Measurements from ENCODE around the gene PPP3R1.

Gene PPP3R1

DNA sequence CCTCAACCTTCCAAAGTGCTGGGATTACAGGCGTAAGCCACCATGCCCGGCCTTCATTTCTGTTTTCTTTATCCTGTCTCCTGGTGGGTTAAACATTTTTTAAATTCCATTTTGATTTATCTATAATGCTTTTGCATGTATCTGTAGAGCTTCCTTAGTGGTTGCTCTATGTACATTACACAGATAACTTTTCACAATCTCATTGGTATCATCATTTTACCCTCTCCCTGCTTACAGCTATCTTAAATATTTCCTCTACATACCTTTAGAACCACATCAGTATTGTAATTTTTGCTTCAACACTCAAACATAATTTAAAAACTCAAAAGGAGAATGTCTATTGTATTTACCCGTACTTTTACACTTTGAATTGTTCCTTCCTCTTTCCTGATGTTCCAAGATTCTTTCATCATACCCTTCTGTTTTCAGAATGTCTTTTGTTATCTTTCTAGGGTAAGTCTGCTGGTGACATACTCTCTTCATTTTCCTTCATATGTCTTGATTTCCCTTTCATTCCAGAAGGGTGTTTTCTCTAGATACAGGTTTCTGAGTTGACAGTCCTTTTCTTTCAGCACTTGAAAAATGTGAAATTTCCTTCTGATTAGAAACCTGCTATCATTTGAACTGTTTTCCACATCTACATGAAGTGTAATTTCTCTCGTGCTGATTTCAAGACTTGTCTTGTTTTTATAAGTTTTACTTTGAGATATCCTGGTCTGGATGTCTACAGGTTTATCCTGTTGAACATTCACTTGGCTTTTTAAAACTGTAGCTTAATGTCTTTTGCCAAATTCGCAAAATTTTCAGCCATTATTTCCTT, 21.9 kb downstream of the PPP3R1 start:
- no peak for DNase-seq

DNA sequence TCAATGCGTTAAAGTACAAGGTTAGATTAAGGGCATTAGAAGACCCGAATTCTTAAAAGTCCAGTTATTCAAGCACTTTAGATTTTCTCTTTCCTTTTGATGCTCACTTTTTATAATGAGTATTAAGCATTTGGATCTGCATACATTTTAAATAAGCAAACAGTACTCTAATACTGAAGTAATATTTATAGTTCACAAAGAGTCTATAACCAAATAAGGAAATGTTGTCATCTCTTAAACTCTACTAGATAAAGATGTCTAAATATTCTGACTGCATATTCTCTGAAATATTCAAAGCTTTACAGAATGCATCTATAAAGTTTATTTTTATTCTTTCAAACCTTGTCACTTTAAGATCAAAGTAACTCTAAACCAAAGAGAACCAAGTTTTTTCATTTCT, 25.5 kb downstream of the PPP3R1 start:
- no peak for DNase-seq

DNA sequence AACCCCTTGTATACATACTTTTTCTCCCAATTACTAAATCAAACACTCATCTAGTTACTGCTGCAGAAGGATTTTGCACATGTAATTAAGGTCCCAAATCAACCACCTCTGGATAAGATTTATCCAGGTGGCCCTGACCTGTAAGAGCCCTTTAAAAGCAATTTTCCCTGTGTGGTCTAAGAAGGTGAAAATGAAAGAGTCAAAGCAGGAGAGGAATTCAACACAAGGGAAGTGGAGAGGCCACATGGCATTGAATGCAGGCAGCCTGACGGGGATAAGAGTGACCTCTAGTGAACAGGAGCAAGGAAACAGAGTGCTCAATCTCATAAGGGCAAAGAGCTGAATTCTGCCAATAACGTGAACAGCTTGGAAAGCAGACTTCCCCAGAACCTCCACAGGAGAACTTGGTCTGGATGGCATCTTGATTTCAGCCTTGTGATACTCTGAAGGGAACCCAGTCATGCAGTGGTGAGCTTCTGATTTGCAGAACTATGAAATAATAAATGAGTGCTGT, 27.2 kb downstream of the PPP3R1 start:
- no peak for DNase-seq

DNA sequence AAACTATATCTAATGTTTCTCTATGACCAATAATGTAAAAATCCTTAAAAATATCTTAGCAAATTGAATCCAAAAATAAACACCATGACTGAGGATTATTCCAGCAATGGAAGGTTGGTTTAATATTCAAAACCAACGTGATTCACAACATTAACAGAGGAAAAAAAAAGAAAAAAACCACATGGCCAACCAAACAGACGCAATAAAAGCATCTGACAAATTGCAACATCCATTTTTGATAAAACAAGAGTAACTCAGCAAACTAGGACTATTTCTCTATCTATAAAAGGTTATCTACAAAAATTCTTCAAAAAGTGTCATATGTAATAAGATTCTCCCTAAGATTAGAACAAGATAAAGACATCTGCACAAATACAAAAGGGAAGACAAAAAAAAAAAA, 28.9 kb downstream of the PPP3R1 start:
- no peak for DNase-seq

DNA sequence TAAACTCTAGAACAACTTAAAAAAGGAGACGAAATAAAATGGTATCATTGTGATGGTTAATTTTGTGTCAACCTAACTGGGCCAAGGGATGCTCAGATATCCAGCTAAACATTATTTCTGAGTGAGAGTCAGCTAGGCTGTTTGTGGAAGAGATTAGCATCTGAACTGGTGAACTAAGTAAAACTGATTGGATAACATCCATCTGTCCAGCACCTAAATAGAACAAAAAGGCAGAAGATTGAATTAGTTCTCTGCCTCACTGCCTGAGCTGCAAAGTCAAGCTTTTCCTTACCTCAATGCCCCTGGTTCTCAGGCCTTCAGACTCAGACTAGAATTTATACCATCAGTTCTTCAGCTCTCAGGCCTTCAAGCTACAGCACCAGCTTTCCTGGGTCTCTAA, 30.0 kb downstream of the PPP3R1 start:
- no peak for DNase-seq

DNA sequence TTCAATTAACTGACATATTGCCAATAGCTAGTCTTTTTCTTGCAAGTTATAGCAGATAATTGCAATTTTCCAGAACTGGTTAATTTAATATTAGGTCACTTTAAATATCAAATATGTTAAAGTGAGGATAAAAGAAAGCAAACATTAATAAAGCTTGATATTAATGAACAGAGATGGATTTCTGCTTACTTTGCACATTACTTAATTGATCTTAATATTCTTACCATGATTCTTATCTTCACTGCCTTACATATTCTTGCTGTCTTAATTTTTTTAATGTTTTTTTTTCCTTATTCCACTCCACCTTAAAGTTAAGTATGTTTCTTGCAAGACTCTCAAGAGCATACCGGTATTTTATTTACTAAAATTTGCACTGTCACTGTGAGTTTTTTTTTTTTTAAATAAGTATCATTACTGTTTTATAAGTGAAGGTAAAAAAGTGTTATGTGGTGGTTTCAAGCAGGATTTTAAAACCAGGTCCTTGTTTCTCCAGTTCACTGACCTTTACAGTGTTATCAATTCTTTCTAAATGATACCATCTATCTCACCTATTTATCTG, 33.9 kb downstream of the PPP3R1 start:
- no peak for DNase-seq

DNA sequence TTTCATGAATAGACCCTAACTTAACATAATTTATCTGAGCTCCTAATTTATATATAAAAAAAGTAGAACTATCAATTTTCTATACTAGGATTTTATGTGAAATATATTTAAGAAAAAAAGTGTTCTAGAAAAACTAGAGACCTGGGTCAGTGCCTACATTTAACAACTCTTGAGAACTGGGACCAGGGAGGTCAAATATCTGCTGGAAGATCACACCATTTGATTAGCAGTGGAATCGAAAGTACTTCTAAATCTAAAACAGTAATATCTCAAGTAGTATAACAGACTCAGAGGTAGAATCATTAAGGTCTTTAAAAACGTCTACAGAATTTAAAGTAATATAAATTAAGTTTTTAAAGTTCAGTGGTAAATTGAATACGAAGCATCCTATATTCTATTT, 34.6 kb downstream of the PPP3R1 start:
- no peak for DNase-seq

DNA sequence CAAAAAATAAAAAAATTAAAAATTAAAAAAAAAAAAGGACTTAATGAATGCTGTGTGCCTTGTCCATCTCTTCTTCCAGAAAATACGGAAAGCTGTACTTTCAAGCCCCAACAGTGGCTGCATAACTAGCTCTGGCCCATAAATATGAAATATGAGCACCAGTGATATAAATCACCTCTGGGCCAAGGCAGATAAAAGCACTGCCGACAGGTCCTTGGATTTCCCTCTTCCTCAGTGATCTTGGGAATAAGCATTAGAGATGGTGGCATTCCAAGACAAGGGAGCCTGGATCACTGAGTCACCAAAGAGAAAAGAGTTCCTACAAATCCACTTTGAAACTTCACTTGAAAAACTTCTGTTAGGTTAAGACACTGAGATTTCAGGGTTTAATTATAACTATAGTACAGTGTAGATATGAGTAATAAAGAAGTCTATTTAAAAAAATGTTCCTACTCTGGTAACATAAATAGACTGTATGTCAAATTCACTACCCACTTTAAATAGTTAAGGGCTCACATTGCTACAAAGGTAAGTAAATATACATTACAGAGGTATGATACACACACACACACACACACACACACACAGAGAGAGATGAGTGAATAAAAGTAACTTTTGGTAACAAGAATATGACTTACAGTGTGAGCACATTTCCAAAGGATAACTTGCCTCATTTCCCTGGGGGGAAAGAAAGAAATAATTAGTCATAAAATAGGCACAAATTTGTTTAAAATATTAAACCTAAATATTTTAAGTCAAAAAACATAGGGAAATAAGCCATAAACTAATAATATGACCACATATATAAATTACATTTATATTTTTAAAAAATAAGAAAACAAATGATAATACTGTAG, 35.6 kb downstream of the PPP3R1 start:
- DNase-seq = no peak

DNA sequence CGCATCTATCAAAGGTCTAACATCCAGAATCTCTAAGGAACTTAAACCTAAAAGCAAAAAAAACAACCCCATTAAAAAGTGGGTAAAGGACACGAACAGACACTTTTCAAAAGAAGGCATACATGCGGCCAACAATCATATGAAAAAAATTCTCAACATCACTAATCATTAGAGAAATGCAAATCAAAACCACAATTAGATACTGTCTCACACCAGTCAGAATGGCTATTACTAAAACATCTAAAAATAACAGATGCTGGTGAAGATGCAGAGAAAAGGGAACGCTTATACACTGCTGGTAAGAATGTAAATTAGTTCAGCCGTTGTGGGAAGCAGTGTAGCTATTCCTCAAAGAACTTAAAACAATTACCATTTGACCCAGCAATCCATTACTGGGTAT, 38.0 kb downstream of the PPP3R1 start:
- DNase-seq = no peak

DNA sequence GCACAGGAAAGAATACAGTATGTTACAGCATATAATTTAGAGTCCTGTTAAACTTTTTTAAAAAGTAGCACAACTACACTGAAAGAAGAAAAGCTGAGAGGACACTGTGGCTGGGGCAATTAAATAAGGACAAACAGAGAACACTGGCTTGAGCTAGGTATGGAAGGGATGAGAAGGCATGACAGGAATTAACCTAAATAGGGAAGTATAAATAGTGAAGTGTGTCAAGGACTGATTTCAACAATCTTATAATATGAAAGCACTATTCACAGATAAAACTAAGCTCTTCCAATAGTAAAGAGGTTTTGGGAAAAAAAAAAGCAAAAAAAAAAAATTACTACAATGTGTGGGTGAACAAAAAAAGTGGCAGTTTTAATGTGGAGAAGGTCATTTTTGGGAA, 45.5 kb downstream of the PPP3R1 start:
- DNase-seq = no peak

DNA sequence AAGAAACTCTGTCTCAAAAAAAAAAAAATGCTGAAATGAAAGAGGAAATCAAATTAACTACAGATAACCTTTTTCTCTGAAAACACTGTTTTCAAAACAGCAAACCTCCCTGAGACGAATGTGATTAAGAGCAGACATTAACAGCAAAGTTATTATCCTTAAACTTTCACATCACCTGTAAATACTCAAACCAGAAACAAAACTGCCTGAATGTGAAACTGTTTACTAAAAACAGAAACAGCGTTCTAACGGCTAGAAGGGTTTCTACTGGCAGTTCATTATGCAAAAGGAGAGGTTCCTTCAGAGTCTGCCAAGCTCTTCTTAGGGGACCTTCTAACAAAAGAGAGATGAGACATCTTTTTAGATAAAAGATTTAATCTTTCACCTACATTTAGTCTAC, 48.7 kb downstream of the PPP3R1 start:
- no peak for DNase-seq

DNA sequence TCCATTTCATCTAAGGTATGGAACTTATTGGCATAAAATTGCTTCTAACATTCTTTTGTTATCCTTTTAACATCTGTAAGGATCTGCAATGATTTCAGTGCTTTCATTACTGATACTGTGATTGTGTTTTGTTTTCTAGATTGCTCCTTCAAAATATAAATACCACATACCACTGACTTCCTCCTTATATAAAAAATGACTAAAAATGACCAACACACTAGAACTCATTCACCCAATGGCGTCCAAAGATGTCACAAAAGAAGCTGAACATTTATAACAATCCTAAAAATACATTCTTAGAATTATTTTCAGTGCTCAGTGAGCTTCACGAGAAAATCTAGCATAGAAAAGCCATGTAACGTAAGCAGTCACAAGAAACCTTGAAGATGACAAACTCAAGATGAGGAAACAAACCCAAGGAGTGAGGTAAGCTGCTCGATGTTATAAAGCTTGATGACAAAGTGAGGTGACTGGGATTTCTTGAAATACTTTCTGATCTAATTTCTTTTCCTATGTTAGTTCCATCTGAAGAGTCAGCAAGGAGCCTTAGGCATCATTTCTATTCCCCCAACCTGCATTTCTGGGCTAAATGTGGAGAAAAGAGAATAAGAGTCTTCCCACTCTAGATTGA, 52.1 kb downstream of the PPP3R1 start:
- DNase-seq = no peak

DNA sequence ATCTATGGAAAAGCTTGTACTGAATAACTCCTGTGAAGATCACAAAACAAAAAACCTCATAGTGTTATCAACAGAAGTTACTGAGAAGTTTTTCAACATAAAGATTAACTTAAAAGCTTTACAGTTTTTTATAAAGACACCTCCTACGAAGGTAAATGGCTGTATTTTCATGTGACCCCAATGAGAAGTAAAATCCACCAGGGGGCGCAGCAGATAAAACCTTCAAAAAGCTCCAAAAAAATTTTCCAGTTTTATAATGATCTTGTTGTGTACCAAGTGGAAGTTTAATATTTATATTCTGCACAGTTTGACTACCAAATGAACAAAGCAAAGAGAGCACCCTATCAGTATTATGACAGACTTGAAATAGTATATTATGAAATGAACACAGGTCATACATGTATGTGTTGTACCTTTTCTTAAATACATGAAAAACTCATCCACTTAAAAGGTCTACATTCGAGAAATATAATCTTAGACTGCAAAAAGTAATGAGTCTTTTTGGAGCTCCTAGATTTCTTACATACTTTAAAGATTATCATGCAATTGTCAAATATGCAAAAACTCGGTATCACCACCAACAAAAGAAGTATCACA, 56.1 kb downstream of the PPP3R1 start:
- DNase-seq = no peak

DNA sequence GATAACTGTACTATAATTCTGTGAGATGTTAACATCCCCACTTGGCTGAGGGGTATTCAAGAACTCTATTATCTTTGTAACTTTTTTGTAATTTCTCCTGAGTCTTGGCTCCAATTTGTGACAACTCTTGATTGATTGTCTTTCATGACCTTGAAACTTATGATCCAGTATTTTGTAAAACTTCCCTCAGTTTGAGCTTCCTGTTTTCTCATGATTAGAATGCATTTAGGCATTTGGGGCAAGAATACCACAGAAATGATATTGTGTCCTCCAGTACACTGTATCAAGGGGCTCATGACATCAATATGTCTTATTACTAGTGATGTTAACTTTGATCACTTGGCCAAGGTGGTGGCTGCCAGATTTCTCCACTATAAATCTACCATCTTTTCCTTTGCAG, 57.2 kb downstream of the PPP3R1 start:
- no peak for DNase-seq

DNA sequence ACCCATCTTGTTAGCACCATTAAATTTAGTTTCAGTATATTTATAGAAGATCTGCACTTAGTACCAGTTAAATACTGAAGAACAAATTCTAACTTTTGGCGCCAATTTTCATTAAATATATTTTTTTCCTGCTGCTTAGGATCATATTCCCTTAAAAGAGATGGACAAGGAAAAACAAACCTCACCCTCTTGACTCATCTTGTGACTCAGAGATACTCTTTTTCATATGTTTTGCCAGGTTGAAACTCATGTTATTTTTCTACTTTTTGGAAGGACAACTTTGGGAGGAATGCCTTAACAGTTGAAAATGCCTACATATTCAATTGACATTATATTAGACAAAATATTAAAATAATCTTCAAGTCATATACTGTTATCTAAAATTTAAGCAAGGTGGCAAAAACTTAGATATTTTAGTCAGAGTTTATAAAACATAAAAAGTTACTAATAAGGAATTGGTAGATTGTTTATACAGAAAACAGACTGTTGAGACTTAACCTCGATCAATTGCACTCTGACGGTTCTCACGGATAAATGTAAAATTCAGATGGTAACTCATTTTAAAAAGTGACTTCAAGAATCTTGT, 58.5 kb downstream of the PPP3R1 start:
- DNase-seq = no peak

DNA sequence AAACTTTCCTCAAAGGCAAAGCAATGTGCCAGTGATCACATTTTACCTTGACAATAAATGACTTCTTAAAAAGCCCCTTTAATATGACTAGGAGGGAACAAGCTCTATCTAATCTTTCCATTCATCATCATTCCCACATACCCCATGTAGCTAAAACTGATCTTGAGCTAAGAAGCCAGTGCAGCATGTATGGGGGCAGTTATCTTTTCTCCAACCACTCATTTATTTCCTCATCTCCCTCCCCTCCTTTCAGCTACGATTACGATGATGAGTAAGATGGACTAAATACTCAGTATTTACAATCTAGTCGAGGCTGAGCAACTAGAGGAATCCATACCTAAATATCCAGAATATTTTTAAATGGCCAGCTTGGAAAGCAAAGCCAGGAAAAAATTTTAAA, 59.2 kb downstream of the PPP3R1 start:
- no peak for DNase-seq

DNA sequence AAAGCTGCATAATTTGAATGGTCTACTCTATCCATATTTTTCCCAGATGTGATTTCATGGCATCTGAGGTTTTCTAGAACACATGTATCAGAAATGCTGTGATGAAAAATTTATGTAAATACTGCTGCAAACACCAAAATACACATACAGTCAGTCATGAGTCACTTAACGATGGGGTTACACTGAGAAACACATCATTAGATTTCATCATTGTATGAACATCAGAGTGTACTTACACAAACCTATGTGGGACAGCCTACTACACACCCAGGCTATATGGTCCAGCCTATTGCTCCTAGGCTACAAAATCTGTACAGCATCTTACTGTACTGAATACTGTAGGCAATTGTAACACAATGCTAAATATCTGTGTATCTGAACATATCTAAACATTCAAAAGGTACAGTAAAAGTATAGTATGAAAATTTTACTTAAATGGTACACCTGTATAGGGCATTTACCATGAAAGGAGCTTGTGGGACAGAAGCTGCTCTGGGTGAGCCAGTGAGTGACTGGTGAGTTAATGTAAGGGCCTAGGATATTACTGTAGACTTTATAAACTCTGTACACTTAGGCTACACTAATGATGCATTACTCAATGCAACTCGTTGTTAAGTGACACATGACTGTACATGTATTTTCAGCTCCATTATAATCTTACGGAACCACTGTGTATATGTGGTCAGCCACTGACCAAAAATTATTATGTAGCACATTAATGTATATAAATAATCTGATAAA, 61.2 kb downstream of the PPP3R1 start:
- no peak for DNase-seq

DNA sequence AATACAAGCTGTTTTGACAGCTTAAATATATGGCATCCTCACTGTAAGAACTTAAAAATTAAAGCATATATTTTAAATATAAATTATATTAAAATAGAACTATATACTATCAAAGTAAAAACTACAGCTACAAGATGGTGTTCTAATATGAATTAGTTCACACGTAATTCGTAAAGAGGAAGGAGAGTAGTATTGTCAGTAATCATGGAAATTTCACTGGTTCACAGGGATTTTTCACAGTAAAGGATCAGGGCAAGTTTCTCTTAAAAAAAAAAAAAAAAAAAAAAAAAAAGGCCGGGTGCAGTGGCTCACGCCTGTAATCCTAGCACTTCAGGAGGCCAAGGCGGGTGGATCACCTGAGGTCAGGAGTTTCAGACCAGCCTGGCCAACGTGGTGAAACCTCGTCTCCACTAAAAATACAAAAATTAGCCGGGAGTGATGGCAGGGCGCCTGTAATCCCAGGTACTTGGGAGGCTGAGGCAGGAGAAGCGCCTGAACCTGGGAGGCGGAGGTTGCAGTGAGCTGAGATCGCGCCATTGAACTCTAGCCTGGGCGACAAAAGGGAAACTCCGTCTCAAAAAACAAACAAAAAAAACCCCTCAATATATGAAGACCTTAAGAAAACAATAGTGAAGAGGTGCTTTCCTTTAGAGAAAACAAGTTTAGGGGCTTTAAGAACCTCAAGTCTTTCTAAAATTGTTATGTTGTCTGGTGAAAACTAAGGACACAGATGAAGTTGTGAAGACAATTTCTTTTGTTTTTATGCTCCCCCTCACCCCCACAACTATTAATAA, 62.1 kb downstream of the PPP3R1 start:
- no peak for DNase-seq

DNA sequence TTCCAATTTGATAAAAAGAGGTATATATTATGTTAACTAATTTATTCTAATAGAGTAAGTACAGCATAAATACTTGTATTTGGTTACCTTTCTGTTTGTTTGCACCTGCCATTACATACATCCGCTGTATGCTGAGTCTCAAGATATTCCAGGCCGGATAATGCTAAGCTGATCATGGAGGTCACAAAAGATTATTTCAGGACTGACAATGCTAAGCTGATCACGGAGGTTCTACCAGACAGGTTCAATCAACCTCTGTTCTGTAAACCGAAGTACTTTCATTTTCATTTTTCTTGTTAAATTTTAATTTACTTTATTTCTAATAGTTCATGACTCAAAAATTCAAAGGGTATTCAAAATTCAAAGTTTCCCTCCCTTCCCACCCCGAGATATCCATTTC, 63.5 kb downstream of the PPP3R1 start:
- DNase-seq = no peak

DNA sequence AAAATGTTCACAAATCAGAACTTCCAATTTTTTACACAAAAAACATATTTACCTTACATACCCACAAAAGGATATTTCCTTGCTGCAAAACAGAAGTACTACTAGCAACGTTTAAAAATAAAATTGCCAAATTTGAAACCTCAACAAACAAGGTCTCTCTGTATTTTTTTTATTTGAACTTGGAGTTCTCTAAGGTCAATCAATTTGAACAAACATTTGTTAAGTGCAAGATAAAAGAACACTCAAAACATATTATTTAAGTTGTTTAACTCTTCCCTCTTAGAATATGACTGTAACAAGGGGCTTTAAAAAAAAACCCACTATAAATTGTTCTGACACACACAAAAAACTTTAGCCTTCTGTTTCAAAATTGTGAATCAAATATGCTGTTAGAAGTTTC, 65.0 kb downstream of the PPP3R1 start:
- no peak for DNase-seq
